SK-N-SH (cell line): ENCODE data around the gene TMEM170B.

Source experiments
- CHD2 ChIP-seq: fragments of 150-350 bp; IDR thresholded peaks from 2 replicates; pipeline ENCODE4 v1.6.1; 2018; ENCODE audit warnings: low read length; ENCODE audit not compliant: partially characterized antibody
- EP300 ChIP-seq, 2 experiments: IDR thresholded peaks; 2 replicates each; pipeline versions ENCODE4 v1.4.0 to v1.6.1; 2012; ENCODE audit warnings: borderline replicate concordance in 1 of 2, low read depth in 1 of 2, low read length in 1 of 2
- EZH2phosphoT487 ChIP-seq: fragments of 200-600 bp; sonication (generic); IDR thresholded peaks from 2 replicates; pipeline ENCODE4 v1.6.1; 2017; ENCODE audit warnings: low read depth, mixed run types, mild to moderate bottlenecking, antibody characterized with exemption, moderate library complexity, borderline replicate concordance
- JUND ChIP-seq: IDR thresholded peaks from 2 replicates; pipeline ENCODE4 v1.4.0; 2012
- POLR2AphosphoS5 ChIP-seq: IDR thresholded peaks from 2 replicates; pipeline ENCODE4 v1.6.1; 2012; ENCODE audit warnings: low read depth, low read length
- RFX5 ChIP-seq: IDR thresholded peaks from 2 replicates; pipeline ENCODE4 v1.6.1; 2012; ENCODE audit warnings: mild to moderate bottlenecking, improper control_type of control experiment, low read length
- TAF1 ChIP-seq: IDR thresholded peaks from 2 replicates; pipeline ENCODE4 v1.6.1; 2012; ENCODE audit warnings: low read depth, mild to moderate bottlenecking, low read length, moderate library complexity, borderline replicate concordance
- TF ChIP-seq, protein P1 (sequence below): fragments of 150-350 bp; IDR thresholded peaks from 2 replicates; pipeline ENCODE4 v1.6.1; 2017; ENCODE audit warnings: antibody characterized with exemption, low read length, low read depth, borderline replicate concordance
- TF ChIP-seq, protein P2 (sequence below): IDR thresholded peaks from 2 replicates; pipeline ENCODE4 v1.4.0; 2012; ENCODE audit warnings: low read depth
- TF ChIP-seq, protein P3 (sequence below): fragments of 200-600 bp; sonication (generic); IDR thresholded peaks from 2 replicates; pipeline ENCODE4 v1.6.1; 2017; ENCODE audit warnings: antibody characterized with exemption, mild to moderate bottlenecking, moderate library complexity
- TF ChIP-seq, protein P4 (sequence below): IDR thresholded peaks from 2 replicates; pipeline ENCODE4 v1.6.1; 2012; ENCODE audit warnings: mild to moderate bottlenecking, low read depth, low read length, moderate library complexity

DNA sequence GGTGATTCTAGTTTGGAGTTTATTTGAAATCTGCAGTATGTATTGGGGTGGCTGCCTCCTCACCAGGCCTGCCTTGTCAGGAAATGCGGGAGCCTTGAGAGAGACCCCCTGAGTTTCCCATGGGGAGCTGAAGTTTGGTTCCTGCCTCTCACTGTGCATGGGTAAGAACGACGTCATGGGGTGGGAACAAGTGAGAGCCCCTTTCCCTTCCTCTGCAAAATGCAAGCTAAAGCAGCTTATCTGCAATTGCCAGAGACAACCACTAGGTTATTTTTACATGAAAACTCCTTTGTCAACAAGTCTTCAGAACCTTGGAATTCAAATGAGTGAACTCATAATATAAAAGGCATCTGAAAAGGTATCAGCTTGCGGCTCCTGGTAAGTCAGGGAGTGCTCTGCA lies 58.4 kb downstream of the TMEM170B start:
- no peak for TF ChIP-seq EP300 (IDR thresholded peaks at IDR 0.05; ENCODE audit: borderline replicate concordance in 1 of 2, low read depth in 1 of 2, low read length in 1 of 2)
- TF ChIP-seq, protein P1, sequence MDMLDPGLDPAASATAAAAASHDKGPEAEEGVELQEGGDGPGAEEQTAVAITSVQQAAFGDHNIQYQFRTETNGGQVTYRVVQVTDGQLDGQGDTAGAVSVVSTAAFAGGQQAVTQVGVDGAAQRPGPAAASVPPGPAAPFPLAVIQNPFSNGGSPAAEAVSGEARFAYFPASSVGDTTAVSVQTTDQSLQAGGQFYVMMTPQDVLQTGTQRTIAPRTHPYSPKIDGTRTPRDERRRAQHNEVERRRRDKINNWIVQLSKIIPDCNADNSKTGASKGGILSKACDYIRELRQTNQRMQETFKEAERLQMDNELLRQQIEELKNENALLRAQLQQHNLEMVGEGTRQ, result no peak
- no peak for TF ChIP-seq CHD2
- TF ChIP-seq RFX5, result no peak
- no peak for TF ChIP-seq TAF1
- TF ChIP-seq JUND, result no peak
- TF ChIP-seq, protein P2, sequence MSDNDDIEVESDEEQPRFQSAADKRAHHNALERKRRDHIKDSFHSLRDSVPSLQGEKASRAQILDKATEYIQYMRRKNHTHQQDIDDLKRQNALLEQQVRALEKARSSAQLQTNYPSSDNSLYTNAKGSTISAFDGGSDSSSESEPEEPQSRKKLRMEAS, result no peak
- TF ChIP-seq, protein P3, sequence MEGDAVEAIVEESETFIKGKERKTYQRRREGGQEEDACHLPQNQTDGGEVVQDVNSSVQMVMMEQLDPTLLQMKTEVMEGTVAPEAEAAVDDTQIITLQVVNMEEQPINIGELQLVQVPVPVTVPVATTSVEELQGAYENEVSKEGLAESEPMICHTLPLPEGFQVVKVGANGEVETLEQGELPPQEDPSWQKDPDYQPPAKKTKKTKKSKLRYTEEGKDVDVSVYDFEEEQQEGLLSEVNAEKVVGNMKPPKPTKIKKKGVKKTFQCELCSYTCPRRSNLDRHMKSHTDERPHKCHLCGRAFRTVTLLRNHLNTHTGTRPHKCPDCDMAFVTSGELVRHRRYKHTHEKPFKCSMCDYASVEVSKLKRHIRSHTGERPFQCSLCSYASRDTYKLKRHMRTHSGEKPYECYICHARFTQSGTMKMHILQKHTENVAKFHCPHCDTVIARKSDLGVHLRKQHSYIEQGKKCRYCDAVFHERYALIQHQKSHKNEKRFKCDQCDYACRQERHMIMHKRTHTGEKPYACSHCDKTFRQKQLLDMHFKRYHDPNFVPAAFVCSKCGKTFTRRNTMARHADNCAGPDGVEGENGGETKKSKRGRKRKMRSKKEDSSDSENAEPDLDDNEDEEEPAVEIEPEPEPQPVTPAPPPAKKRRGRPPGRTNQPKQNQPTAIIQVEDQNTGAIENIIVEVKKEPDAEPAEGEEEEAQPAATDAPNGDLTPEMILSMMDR, result peak; percentile 50
- TF ChIP-seq, protein P4, sequence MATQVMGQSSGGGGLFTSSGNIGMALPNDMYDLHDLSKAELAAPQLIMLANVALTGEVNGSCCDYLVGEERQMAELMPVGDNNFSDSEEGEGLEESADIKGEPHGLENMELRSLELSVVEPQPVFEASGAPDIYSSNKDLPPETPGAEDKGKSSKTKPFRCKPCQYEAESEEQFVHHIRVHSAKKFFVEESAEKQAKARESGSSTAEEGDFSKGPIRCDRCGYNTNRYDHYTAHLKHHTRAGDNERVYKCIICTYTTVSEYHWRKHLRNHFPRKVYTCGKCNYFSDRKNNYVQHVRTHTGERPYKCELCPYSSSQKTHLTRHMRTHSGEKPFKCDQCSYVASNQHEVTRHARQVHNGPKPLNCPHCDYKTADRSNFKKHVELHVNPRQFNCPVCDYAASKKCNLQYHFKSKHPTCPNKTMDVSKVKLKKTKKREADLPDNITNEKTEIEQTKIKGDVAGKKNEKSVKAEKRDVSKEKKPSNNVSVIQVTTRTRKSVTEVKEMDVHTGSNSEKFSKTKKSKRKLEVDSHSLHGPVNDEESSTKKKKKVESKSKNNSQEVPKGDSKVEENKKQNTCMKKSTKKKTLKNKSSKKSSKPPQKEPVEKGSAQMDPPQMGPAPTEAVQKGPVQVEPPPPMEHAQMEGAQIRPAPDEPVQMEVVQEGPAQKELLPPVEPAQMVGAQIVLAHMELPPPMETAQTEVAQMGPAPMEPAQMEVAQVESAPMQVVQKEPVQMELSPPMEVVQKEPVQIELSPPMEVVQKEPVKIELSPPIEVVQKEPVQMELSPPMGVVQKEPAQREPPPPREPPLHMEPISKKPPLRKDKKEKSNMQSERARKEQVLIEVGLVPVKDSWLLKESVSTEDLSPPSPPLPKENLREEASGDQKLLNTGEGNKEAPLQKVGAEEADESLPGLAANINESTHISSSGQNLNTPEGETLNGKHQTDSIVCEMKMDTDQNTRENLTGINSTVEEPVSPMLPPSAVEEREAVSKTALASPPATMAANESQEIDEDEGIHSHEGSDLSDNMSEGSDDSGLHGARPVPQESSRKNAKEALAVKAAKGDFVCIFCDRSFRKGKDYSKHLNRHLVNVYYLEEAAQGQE, result no peak
- no peak for TF ChIP-seq POLR2AphosphoS5
- TF ChIP-seq EZH2phosphoT487, result no peak
